ENCODE results near the gene TAGAP.

- no peak for TF ChIP-seq CTCF (IDR thresholded peaks at IDR 0.05; ENCODE audit: extremely low read depth in 1 of 2, insufficient read depth in 1 of 2, low read depth in 1 of 2, low read length in 2 of 2)
- TF ChIP-seq POLR2A (IDR thresholded peaks at IDR 0.05; ENCODE audit: low read depth, low read length), result no peak
- no peak for TF ChIP-seq GATA2 (IDR thresholded peaks at IDR 0.05; ENCODE audit: insufficient read depth, insufficient read length, low read depth, low read length)
- TF ChIP-seq EZH2 (IDR thresholded peaks at IDR 0.05; ENCODE audit: borderline replicate concordance, low read depth, low read length, severe bottlenecking), result no peak
- TF ChIP-seq POLR2AphosphoS5 (IDR thresholded peaks at IDR 0.05; ENCODE audit: insufficient read depth, low read depth, low read length), result no peak
- TF ChIP-seq MYC (IDR thresholded peaks at IDR 0.05; ENCODE audit: low read depth, low read length), result no peak
These were observed 35.6 kb upstream of the TAGAP start for GRCh38 chr6:159080217-159080976.
